Stimulated activated naive CD4-positive, alpha-beta T cell (primary cell): Measurements from ENCODE around the gene THUMPD3.
A peak's percentile ranks its signal among the peaks of the same experiment; 100 is the strongest.

Source experiments
- DNase-seq, 6 experiments: peaks; one replicate each; lab custom pipeline; 2025; lab: John Stamatoyannopoulos, UW

The THUMPD3 gene

GRCh38 chr3:9420850-9421549 lies 58.1 kb downstream of the THUMPD3 start:
- DNase-seq: no peak

- DNase-seq: peak in 3 of 6 experiments; percentile 17 to 41 (median 31)
These were observed 60.0 kb downstream of the THUMPD3 start for GRCh38 chr3:9422712-9423424.

GRCh38 chr3:9428411-9428810 lies 65.6 kb downstream of the THUMPD3 start:
- DNase-seq: no peak

DNA sequence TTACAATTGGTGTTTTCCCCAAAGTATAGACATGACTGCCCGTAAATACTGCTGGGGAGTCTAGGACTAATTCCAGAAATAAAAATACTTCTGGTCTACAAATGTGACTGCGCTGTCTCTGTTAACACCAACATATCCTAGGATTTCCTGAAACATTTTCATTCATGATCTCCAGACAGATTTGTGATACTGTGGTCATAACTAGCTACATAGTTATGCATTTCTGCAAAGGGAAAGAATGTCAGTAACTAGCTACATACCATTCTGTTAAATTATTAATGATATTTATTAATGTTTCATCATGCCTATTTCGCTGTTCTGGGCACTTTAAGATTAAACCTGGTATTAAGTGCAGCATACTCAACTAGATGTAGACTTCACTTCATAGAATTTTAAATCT lies 67.9 kb downstream of the THUMPD3 start:
- no peak for DNase-seq

DNA sequence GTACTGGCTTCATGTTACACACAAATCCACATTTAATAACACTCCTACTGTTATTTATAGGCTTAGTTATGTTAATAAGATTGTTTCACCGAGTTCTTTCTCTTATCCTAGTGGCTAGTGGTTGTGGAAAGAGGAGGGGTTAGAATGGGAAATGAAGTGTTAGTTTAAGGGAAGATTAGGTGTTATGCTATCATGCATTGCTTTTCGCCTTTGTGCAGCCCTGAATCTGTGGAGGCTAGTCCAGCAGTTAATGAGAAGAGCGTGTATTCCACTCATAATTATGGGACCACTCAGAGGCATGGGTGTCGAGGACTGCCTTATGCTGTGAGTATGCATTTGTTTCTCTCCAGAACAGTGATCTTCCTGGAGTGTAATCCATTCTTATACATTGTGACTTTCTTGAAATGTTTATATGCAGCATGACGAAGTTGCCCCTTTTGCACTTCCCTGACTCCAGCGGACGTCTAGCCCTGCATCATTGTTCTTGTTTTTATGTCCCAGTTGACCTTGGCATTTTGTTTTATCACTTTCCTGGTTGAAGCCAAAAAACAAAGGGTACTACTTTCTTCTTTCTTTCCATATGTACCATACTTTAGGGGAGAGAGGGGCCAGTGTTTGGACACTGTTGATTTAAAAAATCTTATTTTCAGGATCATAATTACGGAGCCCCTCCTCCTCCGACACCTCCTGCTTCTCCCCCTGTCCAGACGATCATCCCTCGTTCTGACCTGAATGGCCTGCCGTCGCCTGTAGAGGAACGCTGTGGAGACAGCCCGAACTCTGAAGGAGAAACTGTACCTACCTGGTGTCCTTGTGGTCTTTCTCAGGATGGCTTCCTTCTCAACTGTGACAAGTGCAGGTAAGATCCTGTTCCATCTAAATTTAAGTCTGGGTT lies 71.0 kb downstream of the THUMPD3 start:
- no peak for DNase-seq

GRCh38 chr3:9435316-9435715 lies 72.5 kb downstream of the THUMPD3 start:
- no peak for DNase-seq
